AG04450 (cell line): ENCODE results near the gene STMP1. TPM values are rescaled to one million over a fixed set of nuclear protein-coding genes. Genes with fewer than 3 reads are reported as not detected.

Experiments
- CTCF ChIA-PET: fragments of 300-600, 350-600 bp; formaldehyde crosslinking; extraction: SDS; loops from one replicate; lab custom pipeline; 2022; ENCODE audit warnings: antibody characterized with exemption, inconsistent platforms; lab: Charles Lee
- POLR2A ChIA-PET: fragments of 350-600 bp; formaldehyde crosslinking; extraction: SDS; loops from one replicate; lab custom pipeline; 2021; ENCODE audit warnings: antibody characterized with exemption, inconsistent platforms; lab: Yijun Ruan, JAX
- DNase-seq: peaks from one replicate; pipeline ENCODE4 v3.0.0-alpha.2; 2011; ENCODE audit warnings: low read depth, low spot score
- H3K27ac ChIP-seq: one replicate; pipeline ENCODE4 v1.5.1; 2012; ENCODE audit warnings: low read depth, low read length, control low read depth
- H3K27me3 ChIP-seq: one replicate; pipeline ENCODE4 v1.6.0; 2012; ENCODE audit warnings: low read length; ENCODE audit not compliant: control insufficient read depth, insufficient read depth
- H3K4me3 ChIP-seq: 2 replicates; pipeline ENCODE4 v1.5.1; 2011; ENCODE audit warnings: mild to moderate bottlenecking, low read depth, low read length, control low read depth
- H3K9me3 ChIP-seq: 2 replicates; pipeline ENCODE4 v1.5.1; 2012; ENCODE audit warnings: low read length; ENCODE audit not compliant: control insufficient read depth, insufficient read depth
- CTCF ChIP-seq: IDR thresholded peaks from 2 replicates; pipeline ENCODE4 v1.5.1; 2011; ENCODE audit warnings: low read depth, low read length, control low read depth, inconsistent platforms
- polyA plus RNA-seq: library from polyadenylated mRNA; depleted of rRNA; stranded (reverse); fragments of >200 nt; gene quantifications from 2 replicates; pipeline ENCODE4 v1.2.3, GENCODE V29; 2011

The STMP1 gene
- polyA plus RNA-seq, 1 experiment = 48.2 TPM

GRCh38 chr7:135706858-135707569 lies 44.7 kb downstream of the STMP1 start:
- no peaks in the 10 kb centered on the region for H3K27me3 ChIP-seq
- ChIA-PET CTCF (interaction anchor here (0.7 to 1.4 kb wide), 3 partner anchors 9 to 34 kb away, joined by 3 to 7 read pairs (median 3); no protein-coding TSS in a partner anchor), POLR2A (interaction anchor here (1.4 kb wide), 1 partner anchor 44 kb away, joined by 4 read pairs; the partner anchor contains the start of gene STMP1)
- no peak for DNase-seq
- no peak overlapping the region for H3K4me3 ChIP-seq
- TF ChIP-seq CTCF = no peak
- H3K9me3 ChIP-seq = peaks cover 3% of the 10 kb centered on the region; the same call in 1 of the 2 replicates
- peak overlapping the region; percentile 21 for H3K27ac ChIP-seq

GRCh38 chr7:135707570-135707966 lies 45.3 kb downstream of the STMP1 start:
- Histone ChIP-seq H3K27ac (no peak overlapping the region), H3K27me3 (no peaks in the 10 kb centered on the region), H3K4me3 (no peak overlapping the region), H3K9me3 (peaks cover 3% of the 10 kb centered on the region; the same call in 1 of the 2 replicates)
- no peak for DNase-seq
- no peak for TF ChIP-seq CTCF
- CTCF ChIA-PET = interaction anchor here (0.7 to 1.4 kb wide), 3 partner anchors 9 to 35 kb away, joined by 3 to 7 read pairs (median 3); no protein-coding TSS in a partner anchor
- POLR2A ChIA-PET = interaction anchor here (1.4 kb wide), 1 partner anchor 45 kb away, joined by 4 read pairs; the partner anchor contains the start of gene STMP1

GRCh38 chr7:135708041-135708440 lies 45.7 kb downstream of the STMP1 start:
- DNase-seq = no peak
- H3K27me3 ChIP-seq = no peaks in the 10 kb centered on the region
- ChIA-PET CTCF (interaction anchor here (0.7 kb wide), 1 partner anchor 8 kb away, joined by 3 read pairs; no protein-coding TSS in a partner anchor), POLR2A (no interaction called here)
- H3K27ac ChIP-seq = no peak overlapping the region
- no peak for TF ChIP-seq CTCF
- H3K9me3 ChIP-seq = peaks cover 3% of the 10 kb centered on the region; the same call in 1 of the 2 replicates
- no peak overlapping the region for H3K4me3 ChIP-seq

GRCh38 chr7:135709508-135709907 lies 47.2 kb downstream of the STMP1 start:
- CTCF ChIA-PET = interaction anchor here (1.2 to 2.9 kb wide), 4 partner anchors 22 to 37 kb away, joined by 3 to 34 read pairs (median 8); no protein-coding TSS in a partner anchor
- Histone ChIP-seq H3K27me3 (no peaks in the 10 kb centered on the region), H3K27ac (no peak overlapping the region), H3K4me3 (no peak overlapping the region), H3K9me3 (peaks cover 3% of the 10 kb centered on the region; the same call in 1 of the 2 replicates)
- TF ChIP-seq CTCF = no peak
- no peak for DNase-seq
- POLR2A ChIA-PET = no interaction called here
